AG04450 (cell line): ENCODE measurements around the gene LHX2. TPM values are rescaled to one million over a fixed set of nuclear protein-coding genes. Genes with fewer than 3 reads are reported as not detected.

Source experiments
- CTCF ChIA-PET: fragments of 300-600, 350-600 bp; formaldehyde crosslinking; extraction: SDS; loops from one replicate; lab custom pipeline; 2022; ENCODE audit warnings: antibody characterized with exemption, inconsistent platforms; lab: Charles Lee
- POLR2A ChIA-PET: fragments of 350-600 bp; formaldehyde crosslinking; extraction: SDS; loops from one replicate; lab custom pipeline; 2021; ENCODE audit warnings: antibody characterized with exemption, inconsistent platforms; lab: Yijun Ruan, JAX
- DNase-seq: peaks from one replicate; pipeline ENCODE4 v3.0.0-alpha.2; 2011; ENCODE audit warnings: low read depth, low spot score
- H3K27ac ChIP-seq: one replicate; pipeline ENCODE4 v1.5.1; 2012; ENCODE audit warnings: low read depth, low read length, control low read depth
- H3K27me3 ChIP-seq: one replicate; pipeline ENCODE4 v1.6.0; 2012; ENCODE audit warnings: low read length; ENCODE audit not compliant: control insufficient read depth, insufficient read depth
- H3K4me3 ChIP-seq: 2 replicates; pipeline ENCODE4 v1.5.1; 2011; ENCODE audit warnings: mild to moderate bottlenecking, low read depth, low read length, control low read depth
- H3K9me3 ChIP-seq: 2 replicates; pipeline ENCODE4 v1.5.1; 2012; ENCODE audit warnings: low read length; ENCODE audit not compliant: control insufficient read depth, insufficient read depth
- CTCF ChIP-seq: IDR thresholded peaks from 2 replicates; pipeline ENCODE4 v1.5.1; 2011; ENCODE audit warnings: low read depth, low read length, control low read depth, inconsistent platforms
- polyA plus RNA-seq: library from polyadenylated mRNA; depleted of rRNA; stranded (reverse); fragments of >200 nt; gene quantifications from 2 replicates; pipeline ENCODE4 v1.2.3, GENCODE V29; 2011; rRNA removed

Gene LHX2
- polyA plus RNA-seq, 1 experiment, result not detected

GRCh38 chr9:124077915-124078572, 66.5 kb downstream of the LHX2 start:
- no peak for TF ChIP-seq CTCF
- H3K27me3 ChIP-seq, result peaks cover 17% of the 10 kb centered on the region
- no peak overlapping the region for H3K4me3 ChIP-seq
- POLR2A ChIA-PET, result no interaction called here
- no peak for DNase-seq
- CTCF ChIA-PET, result interaction anchor here (0.8 kb wide), 1 partner anchor 38 kb away, joined by 3 read pairs; no protein-coding TSS in a partner anchor
- H3K27ac ChIP-seq, result no peak overlapping the region
- H3K9me3 ChIP-seq, result no peaks in the 10 kb centered on the region

- no peak for DNase-seq
Measured at GRCh38 chr9:124078641-124079040, 67.1 kb downstream of the LHX2 start.

GRCh38 chr9:124079176-124079925, 67.8 kb downstream of the LHX2 start:
- CTCF ChIA-PET, result interaction anchor here (0.8 kb wide), 1 partner anchor 39 kb away, joined by 3 read pairs; no protein-coding TSS in a partner anchor
- H3K27me3 ChIP-seq, result peaks cover 13% of the 10 kb centered on the region
- H3K4me3 ChIP-seq, result no peak overlapping the region
- H3K27ac ChIP-seq, result no peak overlapping the region
- TF ChIP-seq CTCF, result no peak
- POLR2A ChIA-PET, result no interaction called here
- H3K9me3 ChIP-seq, result no peaks in the 10 kb centered on the region
- peak; percentile 37 for DNase-seq

More at GRCh38 chr9:124078641-124079040, 67.1 kb downstream of the LHX2 start:
- no peak for TF ChIP-seq CTCF
- peaks cover 16% of the 10 kb centered on the region for H3K27me3 ChIP-seq
- H3K27ac ChIP-seq, result no peak overlapping the region
- CTCF ChIA-PET, result interaction anchor here (0.8 kb wide), 1 partner anchor 38 kb away, joined by 3 read pairs; no protein-coding TSS in a partner anchor
- H3K4me3 ChIP-seq, result no peak overlapping the region
- POLR2A ChIA-PET, result no interaction called here
- no peaks in the 10 kb centered on the region for H3K9me3 ChIP-seq

- Histone ChIP-seq H3K27me3 (peaks cover 23% of the 10 kb centered on the region), H3K9me3 (peaks cover 3% of the 10 kb centered on the region; the same call in 1 of the 2 replicates), H3K4me3 (no peak overlapping the region), H3K27ac (no peak overlapping the region)
- POLR2A ChIA-PET, result no interaction called here
- DNase-seq, result no peak
- TF ChIP-seq CTCF, result no peak
- CTCF ChIA-PET, result no interaction called here
Measured at GRCh38 chr9:124082622-124083021, 71.1 kb downstream of the LHX2 start.

Other genes starting within 250 kb of the LHX2 start
- gene DENND1A, start 81.6 kb upstream of the LHX2 start, polyA plus RNA-seq, result 13.7 and 16.2 TPM in 2 replicates
- 128 and 163 TPM in 2 replicates for gene NEK6, start 246.2 kb downstream of the LHX2 start, polyA plus RNA-seq